ENCODE results near the gene C12orf54.
A peak's percentile ranks its signal among the peaks of the same experiment; 100 is the strongest.
"Not testable (repeated sequence)": the region's sequence is repeated elsewhere in the genome, so short reads cannot be mapped to it uniquely, and the experiment has no call there.

Gene C12orf54

GRCh38 chr12:48482198-48482597 is at the start of gene C12orf54:
TSS of gene C12orf54 (plus strand) at chr12:48482498. CDS start at chr12:48483297, 799 bp downstream.
- no peak within 1 kb of the TSS for H3K4me3 ChIP-seq (ENCODE audit: low read depth, low read length, poor library complexity, severe bottlenecking)
- H3K9me2 ChIP-seq (ENCODE audit: low read depth, low read length): no peaks in the 10 kb centered on the region
- no peaks in the 10 kb centered on the region for H3K4me1 ChIP-seq (ENCODE audit: insufficient read depth, low read length, severe bottlenecking)
- no peak within 1 kb of the TSS for H3K9ac ChIP-seq (ENCODE audit: low read length)
- no peak within 1 kb of the TSS for H2AFZ ChIP-seq (ENCODE audit: low read length)
- no peaks in the 10 kb centered on the region for H3K36me3 ChIP-seq (ENCODE audit: insufficient read depth, low read length)
- no peak within 1 kb of the TSS for H3K27ac ChIP-seq (ENCODE audit: low read depth, low read length, poor library complexity, severe bottlenecking)
- H3K79me2 ChIP-seq (ENCODE audit: insufficient read depth, low read length): no peaks in the 10 kb centered on the region
- H3K4me2 ChIP-seq (ENCODE audit: low read length): no peak within 1 kb of the TSS
- no peaks in the 10 kb centered on the region for H4K20me1 ChIP-seq (ENCODE audit: insufficient read depth, low read length)
- TF ChIP-seq EZH2 (IDR thresholded peaks at IDR 0.05; ENCODE audit: borderline replicate concordance, low read length) (no peak), CTCF (IDR thresholded peaks at IDR 0.05; ENCODE audit: low read length) (no peak)
- no peaks in the 10 kb centered on the region for H3F3A ChIP-seq (ENCODE audit: insufficient read depth, low read length)
- no peaks in the 10 kb centered on the region for H3K9me3 ChIP-seq (ENCODE audit: low read length)
- H3K27me3 ChIP-seq (ENCODE audit: insufficient read depth, low read length): no peaks in the 10 kb centered on the region

GRCh38 chr12:48434016-48434415 is 48.3 kb upstream of the C12orf54 start:
- not testable (repeated sequence) for H3K9me2 ChIP-seq (ENCODE audit: low read depth, low read length); H3K4me2 ChIP-seq (ENCODE audit: low read length); H3F3A ChIP-seq (ENCODE audit: insufficient read depth, low read length); H3K4me3 ChIP-seq (ENCODE audit: low read depth, low read length, poor library complexity, severe bottlenecking); H3K9ac ChIP-seq (ENCODE audit: low read length); H3K36me3 ChIP-seq (ENCODE audit: insufficient read depth, low read length); H3K27ac ChIP-seq (ENCODE audit: low read depth, low read length, poor library complexity, severe bottlenecking); H3K27me3 ChIP-seq (ENCODE audit: insufficient read depth, low read length); H4K20me1 ChIP-seq (ENCODE audit: insufficient read depth, low read length); H3K4me1 ChIP-seq (ENCODE audit: insufficient read depth, low read length, severe bottlenecking); H2AFZ ChIP-seq (ENCODE audit: low read length); H3K9me3 ChIP-seq (ENCODE audit: low read length); H3K79me2 ChIP-seq (ENCODE audit: insufficient read depth, low read length)

- H3K4me2 ChIP-seq (ENCODE audit: low read length): no peak overlapping the region
- no peaks in the 10 kb centered on the region for H3K9me2 ChIP-seq (ENCODE audit: low read depth, low read length)
- H3K4me1 ChIP-seq (ENCODE audit: insufficient read depth, low read length, severe bottlenecking): no peaks in the 10 kb centered on the region
- H3K4me3 ChIP-seq (ENCODE audit: low read depth, low read length, poor library complexity, severe bottlenecking): no peak overlapping the region
- no peaks in the 10 kb centered on the region for H3K9me3 ChIP-seq (ENCODE audit: low read length)
- H3F3A ChIP-seq (ENCODE audit: insufficient read depth, low read length): no peaks in the 10 kb centered on the region
- H2AFZ ChIP-seq (ENCODE audit: low read length): no peak overlapping the region
- no peak overlapping the region for H3K9ac ChIP-seq (ENCODE audit: low read length)
- no peak overlapping the region for H3K27ac ChIP-seq (ENCODE audit: low read depth, low read length, poor library complexity, severe bottlenecking)
- no peak for TF ChIP-seq CTCF (IDR thresholded peaks at IDR 0.05; ENCODE audit: low read length)
- no peak for TF ChIP-seq EZH2 (IDR thresholded peaks at IDR 0.05; ENCODE audit: borderline replicate concordance, low read length)
- H3K27me3 ChIP-seq (ENCODE audit: insufficient read depth, low read length): no peaks in the 10 kb centered on the region
- no peaks in the 10 kb centered on the region for H3K79me2 ChIP-seq (ENCODE audit: insufficient read depth, low read length)
- no peaks in the 10 kb centered on the region for H4K20me1 ChIP-seq (ENCODE audit: insufficient read depth, low read length)
- H3K36me3 ChIP-seq (ENCODE audit: insufficient read depth, low read length): no peaks in the 10 kb centered on the region
Observed at GRCh38 chr12:48441069-48441468, 41.2 kb upstream of the C12orf54 start.

GRCh38 chr12:48442179-48442847 is 40.0 kb upstream of the C12orf54 start:
- Histone ChIP-seq H3K4me3 (ENCODE audit: low read depth, low read length, poor library complexity, severe bottlenecking) (no peak overlapping the region), H3F3A (ENCODE audit: insufficient read depth, low read length) (no peaks in the 10 kb centered on the region), H3K4me1 (ENCODE audit: insufficient read depth, low read length, severe bottlenecking) (no peaks in the 10 kb centered on the region), H3K4me2 (ENCODE audit: low read length) (no peak overlapping the region), H3K9me3 (ENCODE audit: low read length) (no peaks in the 10 kb centered on the region), H3K9ac (ENCODE audit: low read length) (no peak overlapping the region), H4K20me1 (ENCODE audit: insufficient read depth, low read length) (no peaks in the 10 kb centered on the region), H2AFZ (ENCODE audit: low read length) (no peak overlapping the region), H3K9me2 (ENCODE audit: low read depth, low read length) (no peaks in the 10 kb centered on the region), H3K27ac (ENCODE audit: low read depth, low read length, poor library complexity, severe bottlenecking) (no peak overlapping the region), H3K79me2 (ENCODE audit: insufficient read depth, low read length) (no peaks in the 10 kb centered on the region), H3K36me3 (ENCODE audit: insufficient read depth, low read length) (no peaks in the 10 kb centered on the region), H3K27me3 (ENCODE audit: insufficient read depth, low read length) (no peaks in the 10 kb centered on the region)
- TF ChIP-seq CTCF (IDR thresholded peaks at IDR 0.05; ENCODE audit: low read length) (peak; percentile 35; the same call in 1 of the 2 replicates), EZH2 (IDR thresholded peaks at IDR 0.05; ENCODE audit: borderline replicate concordance, low read length) (no peak)

Measured in OCI-LY1 (cell line).